ENCODE results near the gene CA5B.
"Not testable (repeated sequence)": the region's sequence is repeated elsewhere in the genome, so short reads cannot be mapped to it uniquely, and the experiment has no call there.

The CA5B gene

DNA sequence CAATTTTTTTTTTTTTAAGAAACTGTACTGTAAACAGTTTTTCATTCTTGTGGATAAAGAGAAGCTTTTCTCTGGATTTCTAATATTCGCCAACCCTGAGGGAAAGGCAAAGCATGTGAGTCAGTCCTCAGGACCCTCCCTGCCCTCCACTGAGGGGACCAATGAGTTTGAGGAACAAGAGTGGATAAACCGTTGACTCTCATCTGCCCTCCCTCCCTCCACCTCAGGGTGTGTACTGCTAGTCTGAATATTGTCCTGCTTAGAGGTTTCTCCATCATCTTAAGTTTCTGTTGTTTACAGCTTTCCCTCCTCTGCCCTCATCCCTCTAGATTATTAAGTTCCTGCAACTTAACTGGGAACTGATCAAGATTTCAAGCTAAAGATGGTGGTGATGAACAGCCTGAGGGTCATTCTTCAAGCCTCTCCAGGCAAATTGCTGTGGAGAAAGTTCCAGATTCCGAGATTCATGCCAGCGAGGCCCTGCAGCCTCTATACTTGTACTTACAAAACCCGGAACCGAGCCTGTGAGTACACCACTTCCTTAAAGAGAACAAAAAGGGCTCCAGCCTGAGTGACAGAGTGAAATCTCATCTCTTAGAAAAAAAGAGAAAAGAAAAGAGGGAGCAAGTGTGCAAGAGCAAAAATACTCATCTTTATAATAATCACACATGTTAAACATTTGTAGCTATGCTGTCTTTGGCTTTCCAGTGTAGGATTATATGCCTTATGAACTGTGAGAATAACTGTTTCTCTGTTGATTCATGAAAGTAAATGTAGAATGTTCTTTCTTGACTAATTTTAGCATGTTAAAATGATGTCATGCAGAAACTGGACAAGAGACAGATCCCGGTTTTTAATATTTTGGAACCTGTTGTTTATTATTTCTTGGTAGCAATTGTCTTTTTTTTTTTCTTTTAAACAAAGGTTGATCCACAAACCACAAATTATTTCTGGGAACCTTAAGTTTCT is 11.9 kb downstream of the CA5B start:
- no peak for DNase-seq

DNA sequence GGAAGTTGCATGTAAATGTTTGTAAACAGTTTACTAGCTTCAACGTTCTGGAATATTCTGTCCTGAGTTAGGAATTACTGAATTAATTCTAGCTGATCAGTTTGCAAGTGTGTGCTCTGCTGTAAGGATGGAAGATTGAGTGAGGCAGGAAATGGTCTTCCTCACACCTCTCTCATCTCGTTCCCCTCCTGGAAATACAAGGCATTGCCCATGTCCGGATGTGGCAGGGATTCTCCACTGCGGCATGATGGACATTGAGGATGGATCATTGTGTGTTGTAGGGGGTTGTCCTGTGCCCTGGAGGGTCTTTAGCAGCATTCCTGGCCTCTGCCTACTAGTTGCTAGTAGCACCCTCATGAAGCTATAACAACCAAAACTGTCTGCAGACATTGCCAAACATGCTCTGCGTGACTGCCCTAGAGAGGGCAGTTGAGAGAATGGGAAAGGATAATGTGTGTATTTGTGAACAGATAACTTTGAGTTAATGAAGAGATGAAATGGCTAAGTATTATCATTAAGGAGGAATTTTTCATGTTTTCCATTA is 12.6 kb downstream of the CA5B start:
- no peak for DNase-seq

DNA sequence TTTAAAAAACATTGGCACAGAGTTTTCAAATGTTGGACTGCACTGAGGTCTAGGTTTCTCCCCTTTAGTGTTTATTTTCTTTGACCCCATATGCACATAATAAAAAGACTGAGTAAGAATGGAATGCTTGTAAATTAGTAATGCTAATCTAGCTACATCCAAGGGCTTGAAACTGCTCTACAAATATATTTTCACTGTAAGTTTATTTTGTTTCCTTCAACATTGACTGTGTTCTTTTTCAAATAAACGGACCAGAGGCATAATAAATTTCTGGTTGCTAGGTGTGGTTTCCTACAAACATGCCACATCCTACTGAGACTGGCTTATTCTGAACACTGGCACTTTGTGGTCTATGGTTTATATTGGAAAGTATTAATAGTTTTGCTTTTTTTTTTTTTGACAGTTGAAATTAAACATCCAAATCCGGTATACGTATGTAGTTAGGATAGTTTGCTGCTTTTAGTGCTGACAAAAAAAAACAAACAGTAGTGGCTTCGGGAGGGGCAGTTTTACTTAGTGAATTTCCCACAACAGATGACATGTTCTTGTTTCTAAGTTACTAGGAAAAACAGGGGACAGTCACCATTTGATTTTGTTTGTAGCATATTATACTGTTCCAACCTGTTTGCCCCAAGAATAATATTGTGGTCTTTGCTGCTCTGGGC is 13.2 kb downstream of the CA5B start:
- no peak for DNase-seq

DNA sequence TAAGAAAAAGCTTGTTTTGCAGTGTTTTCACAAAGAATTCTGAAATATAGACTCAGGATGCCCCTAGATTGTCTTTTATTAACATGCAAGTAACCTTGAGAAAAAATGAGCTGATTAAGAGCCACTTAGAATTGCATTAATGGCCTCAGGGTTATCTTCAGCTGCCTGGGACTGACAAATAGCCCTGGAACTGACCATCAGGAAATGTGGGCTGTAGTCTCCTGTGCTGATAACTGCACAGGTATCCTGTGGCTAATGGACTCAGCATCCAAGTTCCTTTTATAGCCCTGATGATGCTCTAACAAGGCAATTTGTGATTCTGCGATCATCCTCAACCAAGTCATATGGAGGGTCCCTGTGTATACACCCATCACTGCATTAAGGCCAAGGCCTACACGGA is 17.0 kb downstream of the CA5B start:
- DNase-seq = no peak

DNA sequence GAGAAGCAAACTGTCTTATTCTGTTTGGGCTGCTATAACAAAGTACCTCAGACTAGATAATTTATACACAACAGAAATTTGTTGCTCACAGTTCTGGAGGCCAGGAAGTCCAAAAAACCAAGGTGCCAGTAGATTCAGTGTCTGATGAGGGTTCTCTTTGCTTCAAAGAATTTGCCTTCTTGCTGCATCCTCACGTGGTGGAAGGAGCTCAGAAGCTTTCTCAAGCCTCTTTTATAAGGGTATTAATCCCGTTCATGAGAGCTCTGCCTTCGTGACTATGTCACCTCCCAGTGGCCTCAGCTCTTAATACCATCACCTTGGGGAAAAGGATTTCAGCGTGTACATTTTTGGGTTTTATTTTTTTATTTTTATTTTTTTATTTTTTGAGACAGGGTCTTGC is 20.1 kb downstream of the CA5B start:
- DNase-seq = no peak

DNA sequence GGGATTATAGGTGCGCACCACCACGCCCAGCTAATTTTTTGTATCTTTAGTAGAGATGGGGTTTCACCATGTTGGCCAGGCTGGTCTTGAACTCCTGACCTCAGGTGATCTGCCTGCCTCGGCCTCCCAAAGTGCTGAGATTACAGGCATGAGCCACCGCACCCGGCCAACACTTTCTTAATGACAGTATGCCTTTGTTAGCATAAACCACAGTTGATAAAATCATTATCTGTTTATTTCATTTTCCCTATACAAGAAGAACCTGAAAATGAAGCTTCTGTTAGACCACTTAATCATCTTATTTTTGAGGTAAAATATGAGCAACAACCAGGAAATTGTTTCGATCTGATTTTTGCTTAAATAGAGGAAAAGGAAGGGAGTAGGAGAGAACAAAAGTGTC is 21.8 kb downstream of the CA5B start:
- DNase-seq = not testable (repeated sequence)

DNA sequence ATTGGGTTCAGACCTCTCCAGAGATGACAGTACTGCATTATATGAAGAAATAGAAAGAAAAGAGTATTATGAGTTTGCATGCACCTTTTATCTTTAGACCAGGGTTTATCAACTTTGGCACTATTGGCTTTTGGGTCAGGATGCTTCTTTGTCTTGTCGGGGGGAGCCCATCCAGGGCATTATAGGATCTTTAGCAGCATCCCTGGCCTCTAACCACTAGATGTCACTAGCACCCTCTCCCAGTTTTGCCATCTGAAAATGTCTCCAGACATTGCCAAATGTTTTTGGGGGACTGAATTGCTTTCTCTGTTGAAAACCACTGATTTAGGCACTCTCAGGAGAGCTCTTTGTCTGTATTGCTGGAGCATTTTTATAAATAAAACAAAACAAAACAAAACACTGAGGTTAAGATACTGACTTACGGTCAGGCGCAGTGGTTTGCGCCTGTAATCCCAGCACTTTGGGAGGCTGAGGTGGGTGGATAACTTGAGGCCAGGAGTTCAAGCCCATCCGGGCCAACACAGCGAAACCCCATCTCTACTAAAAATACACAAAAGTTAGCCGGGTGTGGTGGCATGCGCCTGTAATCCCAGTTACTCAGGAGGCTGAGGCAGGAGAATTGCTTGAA is 23.6 kb downstream of the CA5B start:
- no peak for DNase-seq

DNA sequence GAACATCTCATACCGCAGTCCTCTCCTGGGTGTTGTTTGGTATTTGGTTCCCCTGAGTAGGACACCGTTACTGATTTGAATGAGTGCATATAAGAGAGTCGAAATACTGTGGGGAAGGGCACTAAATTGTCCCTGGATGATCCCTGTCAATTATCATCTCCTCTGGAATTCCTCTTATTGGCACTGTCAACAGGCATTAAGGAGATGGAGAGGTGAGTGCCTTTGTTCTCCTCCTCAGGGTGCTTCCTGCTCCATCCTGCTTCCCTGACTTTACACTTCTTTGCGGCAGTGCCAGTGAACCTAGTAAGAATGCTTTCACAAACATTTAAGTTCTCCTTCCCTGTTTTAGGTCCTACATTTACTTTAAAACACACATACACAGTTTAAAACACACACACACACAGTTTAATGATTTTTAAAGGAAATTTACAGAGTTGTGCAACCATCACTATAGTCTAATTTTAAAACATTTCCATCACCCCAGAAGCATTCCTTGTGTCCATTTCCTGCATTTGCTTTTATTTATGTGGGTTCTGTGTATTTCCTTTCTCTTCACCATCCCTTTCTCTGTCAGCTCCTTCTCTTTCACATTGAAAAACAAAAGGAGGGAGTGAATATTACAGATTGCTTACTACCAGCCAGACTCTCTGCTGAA is 31.4 kb downstream of the CA5B start:
- DNase-seq = no peak

DNA sequence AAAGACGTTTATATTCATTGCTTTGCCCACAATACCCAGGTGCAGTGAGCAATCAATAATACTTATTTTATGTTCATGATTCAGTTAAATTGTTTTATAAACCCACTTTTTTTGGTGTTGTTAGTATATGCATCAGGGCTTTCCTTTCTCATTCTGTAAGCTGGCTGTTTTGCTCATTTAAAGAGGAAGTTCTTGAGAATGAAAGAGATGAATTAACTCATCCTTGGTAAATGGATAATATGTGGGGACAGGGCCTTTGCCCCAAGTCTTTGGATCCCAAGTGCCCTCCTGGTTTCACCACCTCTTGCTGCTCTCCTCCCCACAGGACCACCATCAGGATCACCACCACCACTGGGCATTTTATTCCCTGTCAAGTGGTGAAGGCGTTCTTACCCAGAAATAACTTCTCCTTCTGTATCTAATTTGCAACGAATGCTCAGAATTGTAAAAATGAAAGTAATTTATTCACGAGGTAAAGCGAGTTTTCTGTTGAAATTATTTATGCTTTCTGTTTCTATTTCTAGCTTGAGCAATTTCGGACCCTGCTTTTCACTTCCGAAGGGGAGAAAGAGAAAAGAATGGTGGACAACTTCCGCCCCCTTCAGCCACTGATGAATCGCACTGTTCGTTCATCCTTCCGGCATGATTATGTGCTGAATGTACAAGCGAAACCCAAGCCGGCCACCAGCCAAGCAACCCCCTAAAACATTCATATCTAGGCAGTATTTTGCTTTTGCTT is 44.1 kb downstream of the CA5B start:
- no peak for DNase-seq

DNA sequence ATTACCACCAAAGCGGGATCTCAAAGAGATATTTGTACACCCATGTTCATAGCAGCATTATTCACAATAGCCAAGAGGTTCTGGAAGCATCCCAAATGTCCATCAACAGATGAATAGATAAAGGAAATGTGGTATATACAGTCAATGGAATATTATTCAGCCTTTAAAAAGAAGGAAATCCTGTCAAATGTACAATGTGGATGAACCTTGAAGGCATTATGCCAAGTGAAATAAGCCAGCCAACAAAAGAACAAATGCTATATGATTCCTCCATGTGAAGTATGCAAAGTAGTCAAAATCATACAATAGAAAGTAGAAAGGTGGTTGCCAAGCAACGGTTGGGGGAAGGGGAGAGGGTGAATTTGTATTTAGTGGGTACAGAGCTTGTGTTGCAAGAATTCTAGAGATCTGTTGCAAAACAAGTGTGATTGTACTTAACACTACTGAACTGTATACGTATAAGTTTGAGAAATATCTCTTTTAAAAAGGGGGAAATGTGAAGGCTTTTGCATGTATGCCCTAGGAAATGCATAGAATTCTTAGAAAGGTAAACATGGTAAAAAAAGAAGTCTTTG is 47.2 kb downstream of the CA5B start:
- DNase-seq = no peak

DNA sequence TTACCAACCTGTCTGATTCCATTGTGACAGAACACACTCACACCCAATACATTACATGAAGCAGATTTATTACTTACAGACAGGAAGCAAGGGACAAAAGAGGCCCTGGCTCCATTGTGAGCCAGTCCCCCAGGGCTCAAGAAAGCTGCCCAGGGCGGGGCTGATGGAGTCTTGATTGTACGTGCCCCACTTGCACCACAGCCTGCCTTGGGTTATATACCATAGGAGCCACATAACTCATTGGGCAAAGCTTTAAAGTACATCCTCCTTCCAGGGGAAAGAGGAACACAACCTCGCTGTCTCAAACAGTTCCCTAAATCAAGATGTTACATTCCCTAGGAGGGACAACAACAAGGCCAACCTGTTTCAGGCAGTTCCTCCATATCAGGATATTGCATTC is 48.8 kb downstream of the CA5B start:
- DNase-seq = no peak

DNA sequence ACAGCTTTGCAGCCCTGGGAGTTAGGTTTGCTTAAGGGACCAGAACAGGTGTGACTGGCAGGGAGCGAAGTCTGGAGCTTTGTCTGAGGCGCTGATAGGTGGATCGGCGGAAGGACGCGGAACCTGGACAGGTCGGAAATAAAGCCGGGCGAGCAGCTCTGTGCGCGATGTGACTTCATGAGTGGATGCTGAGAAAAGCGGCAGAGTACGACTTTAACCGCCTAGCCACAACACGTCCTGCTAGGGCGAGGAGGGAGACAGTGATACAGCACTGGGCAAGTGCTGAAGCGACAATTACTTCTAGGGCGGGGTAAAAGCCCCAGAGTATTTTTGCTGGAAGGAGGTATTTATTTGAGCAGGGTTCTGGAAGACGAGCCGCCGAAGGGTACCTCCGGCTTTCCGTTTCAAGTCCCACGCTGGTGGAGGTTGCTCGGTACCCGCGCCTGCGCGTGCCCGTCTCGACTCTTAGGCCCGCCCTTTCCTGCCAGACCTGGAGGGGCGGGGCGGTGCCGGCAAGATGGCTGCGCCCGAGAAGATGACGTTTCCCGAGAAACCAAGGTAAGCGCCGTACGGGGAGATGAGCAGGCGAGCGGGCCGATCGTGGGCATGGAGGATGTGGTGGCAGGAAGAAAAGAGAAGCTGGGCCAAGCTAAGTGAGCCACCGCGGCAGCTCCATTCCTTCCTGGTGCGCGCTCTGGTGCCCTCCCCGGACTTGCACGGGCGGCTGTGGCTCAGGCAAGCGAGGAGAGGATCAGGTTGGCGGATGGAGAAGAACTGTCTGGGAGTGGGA is 52.1 kb downstream of the CA5B start, which contains the start of gene ZRSR2:
TSS of gene ZRSR2 (plus strand) at position 506 of the 790 bp plus-strand sequence. CDS start at position 518, 12 bp downstream.
- DNase-seq = peak; percentile 79

DNA sequence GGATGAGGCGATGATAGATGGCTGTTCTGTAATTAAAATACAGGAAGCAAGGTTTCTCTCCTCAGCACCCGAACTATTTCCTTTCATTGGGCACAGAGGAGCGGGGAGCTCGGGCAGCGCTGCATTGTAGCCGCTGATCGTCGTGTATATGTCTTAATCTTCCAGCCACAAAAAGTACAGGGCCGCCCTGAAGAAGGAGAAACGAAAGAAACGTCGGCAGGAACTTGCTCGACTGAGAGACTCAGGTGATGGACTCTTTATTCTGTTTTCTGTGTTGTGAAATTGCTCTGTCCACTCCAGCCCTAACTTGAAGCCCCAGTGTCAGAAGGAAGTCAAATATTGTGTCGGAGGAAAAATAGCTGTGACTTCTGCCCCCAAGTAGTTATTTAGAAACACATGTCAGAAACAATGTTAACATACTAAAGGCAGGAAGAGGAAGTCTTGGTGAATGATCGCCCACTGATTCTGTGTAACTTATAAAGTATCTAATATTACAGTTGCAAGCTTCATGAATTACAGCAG is 52.8 kb downstream of the CA5B start:
- no peak for DNase-seq

DNA sequence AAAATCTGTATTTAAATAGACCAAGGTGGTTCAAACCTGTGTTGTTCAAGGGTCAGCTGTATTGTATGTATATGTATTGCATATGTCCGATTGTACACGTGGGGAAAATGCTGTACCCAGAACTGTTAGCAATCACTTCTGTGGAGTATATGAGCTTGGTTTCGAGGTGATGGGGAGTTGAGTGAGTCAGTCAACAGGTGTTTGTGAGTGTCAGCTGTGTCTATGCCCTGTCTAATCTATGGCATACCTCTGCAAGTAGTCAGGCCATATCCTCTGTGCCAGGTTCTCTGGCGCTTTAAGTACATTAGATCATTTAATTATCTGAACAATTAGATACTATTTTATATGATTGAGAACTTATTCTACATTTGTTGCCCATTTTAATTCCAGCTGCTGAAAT is 59.6 kb downstream of the CA5B start:
- no peak for DNase-seq

DNA sequence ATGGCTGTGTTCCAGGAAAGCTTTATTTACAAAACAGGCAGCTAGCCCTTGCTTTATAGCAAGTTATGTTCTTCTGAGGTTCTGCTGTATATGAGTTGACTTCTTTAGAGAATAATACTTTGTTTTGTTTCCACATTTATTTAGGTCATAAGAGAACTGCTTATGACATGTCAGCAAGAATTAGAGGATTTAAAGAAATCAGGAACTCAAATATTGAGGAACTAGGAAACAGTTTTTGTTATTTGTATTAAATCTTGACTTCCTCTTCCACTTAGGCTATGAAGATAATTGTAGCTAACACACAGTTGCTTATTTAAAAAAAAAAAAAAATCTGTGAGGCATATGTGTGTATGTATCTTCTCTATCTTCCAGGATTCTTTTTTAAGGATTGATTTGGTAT is 66.5 kb downstream of the CA5B start:
- DNase-seq = no peak

DNA sequence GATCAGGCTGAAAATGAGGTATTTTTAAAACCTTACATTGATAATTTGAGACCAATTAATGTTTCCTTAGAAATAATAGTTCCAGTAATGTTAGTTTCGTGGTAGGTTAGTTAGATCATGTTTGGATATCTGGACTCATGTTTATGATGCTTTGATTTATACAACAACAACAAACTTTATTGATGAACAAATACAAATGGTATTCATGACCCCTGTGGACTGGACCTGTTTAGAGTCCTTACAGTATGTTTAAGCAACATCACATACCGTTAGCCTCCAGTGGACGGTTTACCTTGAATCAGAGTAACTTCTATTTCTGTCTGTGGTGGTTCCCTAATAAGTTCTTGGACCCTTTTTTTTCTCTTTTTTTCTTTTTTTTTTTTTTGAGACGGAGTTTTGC is 70.2 kb downstream of the CA5B start:
- DNase-seq = no peak

DNA sequence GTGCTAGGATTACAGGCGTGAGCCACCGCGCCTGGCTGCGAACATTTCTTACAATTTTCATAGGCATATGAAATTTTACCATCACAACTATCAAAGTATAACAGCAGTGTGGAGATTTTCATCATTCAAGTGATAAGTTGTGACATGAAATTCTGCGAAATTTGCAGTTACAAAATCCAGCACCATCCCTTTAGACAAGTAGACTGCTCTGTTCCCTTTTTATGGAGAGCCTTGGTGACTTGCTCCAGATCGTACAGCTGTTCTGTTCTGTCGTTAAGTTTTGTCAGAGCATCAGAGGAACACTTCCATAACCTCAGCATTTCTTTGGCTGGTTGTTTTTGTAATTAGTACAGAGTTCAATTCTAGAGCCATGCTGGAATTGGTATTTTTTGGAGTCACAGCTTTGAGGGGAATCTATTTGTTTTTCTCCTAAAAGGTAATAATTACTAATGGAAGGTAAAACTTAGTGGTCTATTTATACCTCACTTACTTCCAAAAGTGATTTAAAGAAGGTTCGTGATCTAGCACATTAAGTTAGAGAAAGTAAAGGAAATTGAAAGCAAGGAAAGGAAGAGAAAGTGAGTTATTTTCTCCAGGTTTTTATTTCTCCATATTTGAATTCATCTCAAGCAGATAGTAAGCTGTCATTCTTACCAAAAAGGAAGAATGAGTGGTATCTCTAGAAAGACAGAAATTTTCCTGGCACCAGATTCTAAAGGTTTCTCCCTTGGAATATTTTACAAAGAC is 74.3 kb downstream of the CA5B start:
- DNase-seq = no peak

DNA sequence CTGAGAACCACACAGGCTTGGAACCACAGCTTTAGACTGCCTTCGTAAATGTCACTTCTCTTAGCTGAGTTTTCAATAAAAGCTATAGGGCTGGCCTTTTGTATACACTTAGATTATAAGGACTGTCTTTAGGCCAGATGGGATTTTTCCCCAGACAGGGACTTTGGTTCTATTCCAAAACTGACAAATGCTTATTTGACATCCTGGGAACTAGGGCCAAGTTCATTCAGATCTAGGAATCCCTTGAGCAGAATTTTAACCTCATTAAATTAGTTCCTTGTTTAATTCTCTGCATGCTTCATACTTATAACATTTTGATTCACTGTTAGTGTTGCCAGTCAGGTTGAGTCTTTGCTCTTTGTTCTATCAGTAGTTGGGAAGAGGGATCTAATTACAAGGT is 75.3 kb downstream of the CA5B start:
- DNase-seq = no peak

DNA sequence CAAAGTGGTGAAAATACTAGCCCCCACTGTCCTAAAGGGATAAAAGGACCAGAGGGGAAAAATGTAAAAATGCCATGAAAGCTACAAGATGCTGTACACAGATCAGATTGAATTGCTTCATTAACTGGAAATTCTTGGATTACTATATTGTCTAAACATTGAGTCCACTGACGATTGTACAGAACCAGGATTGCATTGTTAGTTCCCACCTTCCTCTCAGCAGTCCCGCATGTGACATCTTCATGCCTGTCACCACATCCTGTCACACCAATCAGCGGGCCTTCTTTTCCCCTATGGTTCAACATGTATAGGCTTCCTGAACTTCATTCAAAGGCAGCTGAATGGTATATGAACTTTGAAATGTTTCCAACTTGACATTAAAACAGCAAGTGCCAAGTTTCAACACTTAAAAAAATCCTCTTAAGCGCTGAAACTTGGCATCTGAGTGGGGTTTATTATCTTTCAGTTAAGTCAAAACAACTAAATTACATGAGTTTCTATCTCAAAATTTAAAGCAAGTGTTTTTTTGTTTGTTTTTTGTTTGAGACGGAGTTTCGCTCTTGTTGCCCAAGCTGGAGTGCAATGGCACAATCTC is 76.8 kb downstream of the CA5B start:
- DNase-seq = no peak
